ENCODE results near the gene USP50.
"Not testable (repeated sequence)": the region's sequence is repeated elsewhere in the genome, so short reads cannot be mapped to it uniquely, and the experiment has no call there.

The USP50 gene

GRCh38 chr15:50503144-50503543 is 43.3 kb downstream of the USP50 start:
- DNase-seq (ENCODE audit: low read depth in 2 of 2), result no peak

GRCh38 chr15:50501815-50502214 is 44.7 kb downstream of the USP50 start:
- no peak for DNase-seq (ENCODE audit: low read depth in 2 of 2)

GRCh38 chr15:50500352-50500751 is 46.1 kb downstream of the USP50 start:
- DNase-seq (ENCODE audit: low read depth in 2 of 2), result no peak

- DNase-seq (ENCODE audit: low read depth in 2 of 2), result no peak
These were observed 49.8 kb downstream of the USP50 start for GRCh38 chr15:50496692-50497091.

GRCh38 chr15:50494547-50494946 is 51.9 kb downstream of the USP50 start:
- not testable (repeated sequence) for DNase-seq (ENCODE audit: low read depth in 2 of 2)

- no peak for DNase-seq (ENCODE audit: low read depth in 2 of 2)
These were observed 52.8 kb downstream of the USP50 start for GRCh38 chr15:50493625-50494024.

- no peak for DNase-seq (ENCODE audit: low read depth in 2 of 2)
These were observed 59.2 kb downstream of the USP50 start for GRCh38 chr15:50487287-50487686.

- no peak for DNase-seq (ENCODE audit: low read depth in 2 of 2)
These were observed 61.1 kb downstream of the USP50 start for GRCh38 chr15:50485389-50485788.

GRCh38 chr15:50484781-50485180 is 61.7 kb downstream of the USP50 start:
- no peak for DNase-seq (ENCODE audit: low read depth in 2 of 2)

GRCh38 chr15:50476143-50476542 is 70.3 kb downstream of the USP50 start:
- no peak for DNase-seq (ENCODE audit: low read depth in 2 of 2)

GRCh38 chr15:50471072-50471471 is 75.4 kb downstream of the USP50 start:
- no peak for DNase-seq (ENCODE audit: low read depth in 2 of 2)

- DNase-seq (ENCODE audit: low read depth in 2 of 2), result no peak
These were observed 82.8 kb downstream of the USP50 start for GRCh38 chr15:50463423-50464358.

GRCh38 chr15:50458348-50459112 is 87.9 kb downstream of the USP50 start:
- no peak for DNase-seq (ENCODE audit: low read depth in 2 of 2)

GRCh38 chr15:50452927-50453326 is 93.5 kb downstream of the USP50 start:
- no peak for DNase-seq (ENCODE audit: low read depth in 2 of 2)

All from stimulated activated CD8-positive, alpha-beta memory T cell treated with anti-CD3 and anti-CD28 coated beads, Interleukin-2, amount 100 ng/mL, for 1 hour (primary cell).